SHP77 treated with DMSO at 0.1 percent for 48 hours (cell line): ENCODE results near the gene MYO18B.

ENCODE experiments used
- DNase-seq: peaks from one replicate; lab custom pipeline; 2025; lab: John Stamatoyannopoulos, UW

Gene MYO18B

GRCh38 chr22:25777411-25777810 is 35.4 kb downstream of the MYO18B start:
- no peak for DNase-seq

GRCh38 chr22:25777870-25778269 is 35.9 kb downstream of the MYO18B start:
- DNase-seq, result peak; percentile 8

- no peak for DNase-seq
These were observed 37.4 kb downstream of the MYO18B start for GRCh38 chr22:25779426-25779825.

- no peak for DNase-seq
These were observed 37.9 kb downstream of the MYO18B start for GRCh38 chr22:25779890-25780289.

GRCh38 chr22:25780673-25781072 is 38.7 kb downstream of the MYO18B start:
- DNase-seq, result no peak

GRCh38 chr22:25781801-25782200 is 39.8 kb downstream of the MYO18B start:
- no peak for DNase-seq

- no peak for DNase-seq
These were observed 40.8 kb downstream of the MYO18B start for GRCh38 chr22:25782831-25783230.

GRCh38 chr22:25783856-25784255 is 41.9 kb downstream of the MYO18B start:
- no peak for DNase-seq

GRCh38 chr22:25786165-25786564 is 44.2 kb downstream of the MYO18B start:
- no peak for DNase-seq

- no peak for DNase-seq
These were observed 49.6 kb downstream of the MYO18B start for GRCh38 chr22:25791556-25791955.

- no peak for DNase-seq
These were observed 53.5 kb downstream of the MYO18B start for GRCh38 chr22:25795478-25795877.

GRCh38 chr22:25797498-25798290 is 55.7 kb downstream of the MYO18B start:
- no peak for DNase-seq

GRCh38 chr22:25800766-25801165 is 58.8 kb downstream of the MYO18B start:
- DNase-seq, result no peak

- no peak for DNase-seq
These were observed 60.0 kb downstream of the MYO18B start for GRCh38 chr22:25802018-25802417.

- DNase-seq, result no peak
These were observed 62.7 kb downstream of the MYO18B start for GRCh38 chr22:25804676-25805075.

GRCh38 chr22:25806579-25806978 is 64.6 kb downstream of the MYO18B start:
- no peak for DNase-seq

GRCh38 chr22:25814685-25815084 is 72.7 kb downstream of the MYO18B start:
- no peak for DNase-seq

- no peak for DNase-seq
These were observed 73.6 kb downstream of the MYO18B start for GRCh38 chr22:25815561-25815960.

GRCh38 chr22:25816522-25817059 is 74.6 kb downstream of the MYO18B start:
- no peak for DNase-seq

- DNase-seq, result no peak
These were observed 75.3 kb downstream of the MYO18B start for GRCh38 chr22:25817092-25817943.

GRCh38 chr22:25818541-25818940 is 76.6 kb downstream of the MYO18B start:
- no peak for DNase-seq

GRCh38 chr22:25822344-25822743 is 80.4 kb downstream of the MYO18B start:
- no peak for DNase-seq

GRCh38 chr22:25823276-25823675 is 81.3 kb downstream of the MYO18B start:
- DNase-seq, result no peak
